Transverse colon (tissue), 3 donors: Measurements from ENCODE around the gene KCNH2.

Source experiments
- EP300 ChIP-seq: sonication (generic); formaldehyde crosslinking; IDR thresholded peaks from one replicate; pipeline ENCODE4 v1.6.1; 2017; ENCODE audit warnings: antibody characterized with exemption, low read depth
- POLR2A ChIP-seq: fragments of 450-650 bp; IDR thresholded peaks from one replicate; pipeline ENCODE4 v1.6.1; 2016; ENCODE audit warnings: antibody characterized with exemption, mild to moderate bottlenecking, moderate library complexity
- TF ChIP-seq, protein P1 (sequence below), 5 experiments: fragments of 200-600 bp in 3 of 5; fragments of 450-650 bp in 2 of 5; sonication (generic) in 3 of 5; IDR thresholded peaks; 1 replicate in 2 of 5; 2 replicates in 3 of 5; pipeline ENCODE4 v1.5.1; 2016 to 2017; ENCODE audit warnings: antibody characterized with exemption in 5 of 5, inconsistent platforms in 3 of 5, mild to moderate bottlenecking in 2 of 5, moderate library complexity in 1 of 5

DNA sequence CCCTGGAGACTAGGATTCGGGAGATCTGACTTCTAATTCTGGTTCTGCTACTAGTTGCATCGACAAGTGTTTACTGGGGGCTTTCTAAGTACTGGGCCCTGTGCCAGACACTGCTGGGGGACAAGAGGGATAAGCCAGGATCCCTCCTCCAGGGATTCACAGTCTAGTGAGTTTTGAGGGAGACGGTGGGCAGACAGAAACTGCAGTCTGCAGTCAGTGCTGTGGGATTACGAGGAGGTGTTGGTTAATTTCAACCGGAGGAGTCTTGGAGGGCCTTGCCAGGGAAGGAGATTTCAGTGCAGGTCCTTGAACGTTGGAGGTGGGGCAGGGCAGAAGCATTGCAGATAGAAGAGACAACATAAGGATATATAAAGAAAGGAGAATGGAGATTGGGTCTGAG, 3.5 kb upstream of the KCNH2 start:
- TF ChIP-seq, protein P1, sequence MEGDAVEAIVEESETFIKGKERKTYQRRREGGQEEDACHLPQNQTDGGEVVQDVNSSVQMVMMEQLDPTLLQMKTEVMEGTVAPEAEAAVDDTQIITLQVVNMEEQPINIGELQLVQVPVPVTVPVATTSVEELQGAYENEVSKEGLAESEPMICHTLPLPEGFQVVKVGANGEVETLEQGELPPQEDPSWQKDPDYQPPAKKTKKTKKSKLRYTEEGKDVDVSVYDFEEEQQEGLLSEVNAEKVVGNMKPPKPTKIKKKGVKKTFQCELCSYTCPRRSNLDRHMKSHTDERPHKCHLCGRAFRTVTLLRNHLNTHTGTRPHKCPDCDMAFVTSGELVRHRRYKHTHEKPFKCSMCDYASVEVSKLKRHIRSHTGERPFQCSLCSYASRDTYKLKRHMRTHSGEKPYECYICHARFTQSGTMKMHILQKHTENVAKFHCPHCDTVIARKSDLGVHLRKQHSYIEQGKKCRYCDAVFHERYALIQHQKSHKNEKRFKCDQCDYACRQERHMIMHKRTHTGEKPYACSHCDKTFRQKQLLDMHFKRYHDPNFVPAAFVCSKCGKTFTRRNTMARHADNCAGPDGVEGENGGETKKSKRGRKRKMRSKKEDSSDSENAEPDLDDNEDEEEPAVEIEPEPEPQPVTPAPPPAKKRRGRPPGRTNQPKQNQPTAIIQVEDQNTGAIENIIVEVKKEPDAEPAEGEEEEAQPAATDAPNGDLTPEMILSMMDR (IDR thresholded peaks at IDR 0.05) = no peak
- TF ChIP-seq POLR2A (no peak), EP300 (no peak)
